ENCODE measurements around the gene TMEM19.

- no peak for TF ChIP-seq CTCF (IDR thresholded peaks at IDR 0.05 in 4 of 5, conservative IDR thresholded peaks at IDR 0.05 in 1 of 5)
- no peak for TF ChIP-seq POLR2A (IDR thresholded peaks at IDR 0.05)
Observed at GRCh38 chr12:71671311-71671710, 14.6 kb upstream of the TMEM19 start.
